Fibroblast of villous mesenchyme (primary cell): ENCODE data around the gene PDE4D. TPM values are rescaled to one million over a fixed set of nuclear protein-coding genes. Genes with fewer than 3 reads are reported as not detected.
A peak's percentile ranks its signal among the peaks of the same experiment; 100 is the strongest.

ENCODE experiments used
- DNase-seq: peaks from one replicate; pipeline ENCODE4 v3.0.0-alpha.2; 2010; ENCODE audit warnings: low read depth
- H3K4me3 ChIP-seq: 2 replicates; pipeline ENCODE4 v1.5.1; 2011; ENCODE audit warnings: low read depth, mild to moderate bottlenecking, low read length
- CTCF ChIP-seq: IDR thresholded peaks from 2 replicates; pipeline ENCODE4 v1.5.1; 2012; ENCODE audit warnings: low read depth, mild to moderate bottlenecking, low read length; ENCODE audit not compliant: insufficient read depth
- total RNA-seq: library from RNA; depleted of rRNA; stranded (reverse); fragments of >200 nt; gene quantifications from 2 replicates; pipeline ENCODE4 v1.2.3, GENCODE V29; 2012

Gene PDE4D
- total RNA-seq, 1 donor, result 6.0 TPM

GRCh38 chr5:59337240-59337639 lies 556.3 kb downstream of the PDE4D start:
- no peak for TF ChIP-seq CTCF
- no peak for DNase-seq
- no peak overlapping the region for H3K4me3 ChIP-seq

GRCh38 chr5:59335544-59335943 lies 558.0 kb downstream of the PDE4D start:
- peak; percentile 2 for TF ChIP-seq CTCF
- no peak for DNase-seq
- H3K4me3 ChIP-seq, result no peak overlapping the region

- no peak for TF ChIP-seq CTCF
- no peak overlapping the region for H3K4me3 ChIP-seq
- no peak for DNase-seq
Observed at GRCh38 chr5:59333416-59333815, 560.1 kb downstream of the PDE4D start.

- DNase-seq, result no peak
- H3K4me3 ChIP-seq, result no peak overlapping the region
- no peak for TF ChIP-seq CTCF
Observed at GRCh38 chr5:59332236-59332973, 561.1 kb downstream of the PDE4D start.

GRCh38 chr5:59330680-59331079 lies 562.8 kb downstream of the PDE4D start:
- DNase-seq, result no peak
- H3K4me3 ChIP-seq, result no peak overlapping the region
- no peak for TF ChIP-seq CTCF

- no peak overlapping the region for H3K4me3 ChIP-seq
- no peak for TF ChIP-seq CTCF
- DNase-seq, result peak; percentile 40
Observed at GRCh38 chr5:59328709-59329296, 564.7 kb downstream of the PDE4D start.
